GM21786 (cell line): ENCODE results near the gene E4F1.
"Not testable (repeated sequence)": the region's sequence is repeated elsewhere in the genome, so short reads cannot be mapped to it uniquely, and the experiment has no call there.

Experiments
- ATAC-seq: cut with Tn5 transposase; IDR thresholded peaks from one replicate; pipeline ENCODE4 v1.9.1; 2021; ENCODE audit not compliant: unreplicated experiment

Gene E4F1

GRCh38 chr16:2188395-2188794 lies 35.0 kb upstream of the E4F1 start:
- ATAC-seq = no peak

GRCh38 chr16:2189252-2189893 lies 34.0 kb upstream of the E4F1 start:
- ATAC-seq = no peak

- ATAC-seq = no peak
These were observed 33.3 kb upstream of the E4F1 start for GRCh38 chr16:2190002-2190658.

- no peak for ATAC-seq
These were observed 32.5 kb upstream of the E4F1 start for GRCh38 chr16:2190659-2191445.

- ATAC-seq = no peak
These were observed 32.0 kb upstream of the E4F1 start for GRCh38 chr16:2191446-2191706.

- no peak for ATAC-seq
These were observed 29.1 kb upstream of the E4F1 start for GRCh38 chr16:2194166-2194834.

GRCh38 chr16:2194852-2195321 lies 28.5 kb upstream of the E4F1 start:
- no peak for ATAC-seq

- ATAC-seq = no peak
These were observed 27.8 kb upstream of the E4F1 start for GRCh38 chr16:2195322-2196161.

- ATAC-seq = no peak
These were observed 27.0 kb upstream of the E4F1 start, which contains the start of gene CASKIN1 for GRCh38 chr16:2196162-2196980. Gene CASKIN1 (minus strand): TSS chr16:2196605. CDS start chr16:2196432, 173 bp downstream.

GRCh38 chr16:2196981-2197511 lies 26.3 kb upstream of the E4F1 start:
- no peak for ATAC-seq

GRCh38 chr16:2197765-2198164 lies 25.6 kb upstream of the E4F1 start:
- no peak for ATAC-seq

GRCh38 chr16:2198283-2198682 lies 25.1 kb upstream of the E4F1 start:
- ATAC-seq = no peak

GRCh38 chr16:2199095-2199494 lies 24.3 kb upstream of the E4F1 start:
- no peak for ATAC-seq

GRCh38 chr16:2199621-2200139 lies 23.7 kb upstream of the E4F1 start:
- no peak for ATAC-seq

- no peak for ATAC-seq
These were observed 23.1 kb upstream of the E4F1 start for GRCh38 chr16:2200313-2200712.

GRCh38 chr16:2203119-2203688 lies 20.2 kb upstream of the E4F1 start:
- not testable (repeated sequence) for ATAC-seq

- ATAC-seq = no peak
These were observed 18.8 kb upstream of the E4F1 start for GRCh38 chr16:2204416-2205103.
